ENCODE measurements around the gene ABCF2.

The ABCF2 gene

DNA sequence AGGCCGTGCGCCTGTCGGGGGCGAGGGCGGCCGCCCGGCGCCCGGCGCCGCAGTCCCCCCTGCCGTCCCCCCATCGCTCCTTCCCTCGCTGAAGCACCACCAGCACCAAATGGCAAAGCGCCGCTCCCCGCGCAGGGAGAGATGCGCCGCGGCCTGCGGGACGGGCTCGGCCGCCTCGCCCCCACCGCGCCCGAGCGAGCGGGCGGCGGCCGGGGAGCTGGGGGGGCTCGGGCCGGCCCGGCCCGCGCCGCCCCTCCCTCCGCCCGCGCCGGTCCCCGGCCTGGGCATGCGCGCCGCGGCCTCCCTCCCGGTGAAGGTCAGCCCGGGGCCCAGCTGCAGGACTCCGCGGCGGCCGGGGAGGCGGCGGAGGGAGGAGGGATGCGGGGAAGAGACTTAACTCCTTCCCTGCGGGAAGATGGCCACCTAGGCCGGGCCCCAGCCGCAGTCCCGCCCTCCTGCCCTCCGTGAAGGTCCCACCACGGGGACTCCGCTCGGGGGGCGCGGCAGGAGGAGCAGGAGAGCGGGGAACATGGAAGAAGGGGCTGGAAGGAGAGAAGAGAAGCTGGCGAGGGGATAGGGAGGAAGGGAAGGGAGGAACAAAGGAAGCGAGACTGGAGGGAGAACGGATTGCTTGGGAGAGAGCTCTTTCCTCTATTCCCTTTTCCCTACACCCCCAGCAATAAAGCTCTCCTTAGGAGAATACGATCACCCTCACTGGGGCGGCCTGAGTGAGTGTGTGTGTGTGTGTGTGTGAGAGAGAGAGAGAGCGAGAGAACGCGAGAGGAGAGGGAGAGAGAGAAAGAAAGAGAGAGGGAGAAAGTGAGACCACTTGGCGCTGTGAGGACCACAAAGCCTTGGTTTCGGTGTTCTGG, 24.9 kb upstream of the ABCF2 start:
- no peak for DNase-seq

DNA sequence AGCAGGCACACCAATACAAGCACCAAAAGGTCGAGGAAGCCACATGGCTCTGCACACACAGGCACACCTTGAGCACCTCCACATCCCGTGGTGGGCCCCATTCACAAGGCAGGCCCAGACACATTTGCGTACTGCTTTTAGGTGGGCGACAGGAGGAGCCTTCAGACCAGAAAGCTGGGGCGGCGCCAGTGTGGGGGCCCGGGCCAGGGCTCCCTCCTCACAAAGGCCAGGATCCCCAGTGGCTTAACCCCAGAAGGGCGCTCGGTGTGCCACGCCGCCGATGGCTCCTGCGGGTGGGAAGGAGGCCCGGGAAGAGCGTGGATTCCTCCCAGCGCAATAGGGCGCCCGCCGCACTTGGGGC, 24.3 kb upstream of the ABCF2 start:
- no peak for DNase-seq

DNA sequence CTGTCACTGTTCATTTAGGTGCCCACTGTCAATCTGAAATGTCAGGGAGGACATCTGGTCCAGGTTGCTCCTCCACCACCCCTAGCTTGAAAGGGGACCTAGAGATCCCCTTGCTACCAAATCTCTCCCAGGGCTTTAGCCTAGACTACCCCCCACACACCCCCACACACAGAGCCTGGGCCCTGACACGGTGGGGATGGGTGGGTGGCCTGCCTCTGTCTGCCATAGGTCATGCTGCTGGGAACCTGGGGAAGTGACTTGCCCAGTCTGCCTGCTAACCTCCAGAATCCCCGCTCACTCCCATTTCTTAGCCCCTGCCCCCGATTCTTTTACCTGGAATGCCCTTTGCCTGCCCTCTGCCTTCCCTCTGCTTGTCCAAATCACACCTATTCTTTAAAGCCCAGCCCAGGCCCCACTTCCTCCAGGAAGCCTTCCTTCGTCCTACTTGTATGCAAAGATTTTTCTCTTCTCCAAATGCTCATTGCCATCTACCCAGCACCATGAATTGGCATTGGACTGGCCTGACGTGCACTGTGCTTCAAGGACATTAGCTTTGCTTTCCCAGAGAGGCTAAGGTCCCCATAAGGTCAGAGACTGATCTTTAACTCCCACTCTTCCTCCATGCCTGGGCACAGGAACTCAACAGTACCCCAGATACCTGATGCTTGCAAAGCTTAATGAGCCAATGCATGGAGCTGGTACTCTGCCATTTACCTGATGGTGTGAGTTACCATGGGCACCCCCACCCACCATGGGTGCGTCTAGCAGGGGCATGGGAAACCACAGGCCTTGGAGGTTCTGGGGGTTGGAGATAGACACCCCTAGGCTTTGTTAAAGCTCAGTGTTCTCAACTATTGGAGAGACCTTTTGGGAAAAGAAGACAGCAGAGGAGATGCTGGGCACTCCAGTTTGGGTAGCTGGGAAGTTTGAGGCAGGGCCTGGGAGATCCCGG, 23.5 kb upstream of the ABCF2 start:
- no peak for DNase-seq

DNA sequence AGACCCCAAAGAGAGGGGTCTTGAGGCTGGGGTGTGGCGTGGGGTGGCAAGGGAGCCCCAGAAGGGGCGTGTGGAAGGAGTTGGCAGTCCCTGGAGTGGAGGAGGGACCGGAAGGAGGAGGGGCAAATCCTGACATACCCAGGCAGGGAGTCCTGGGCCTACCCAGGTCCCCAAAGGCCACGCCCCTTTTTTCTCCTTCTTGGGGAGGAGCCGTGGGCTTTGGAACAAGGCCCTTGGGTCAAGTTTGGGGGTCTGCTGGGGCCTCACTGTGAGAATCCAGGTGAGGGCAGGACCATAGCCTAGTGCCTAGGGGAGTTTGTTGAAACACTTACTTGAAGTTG, 22.7 kb upstream of the ABCF2 start:
- DNase-seq, result no peak

DNA sequence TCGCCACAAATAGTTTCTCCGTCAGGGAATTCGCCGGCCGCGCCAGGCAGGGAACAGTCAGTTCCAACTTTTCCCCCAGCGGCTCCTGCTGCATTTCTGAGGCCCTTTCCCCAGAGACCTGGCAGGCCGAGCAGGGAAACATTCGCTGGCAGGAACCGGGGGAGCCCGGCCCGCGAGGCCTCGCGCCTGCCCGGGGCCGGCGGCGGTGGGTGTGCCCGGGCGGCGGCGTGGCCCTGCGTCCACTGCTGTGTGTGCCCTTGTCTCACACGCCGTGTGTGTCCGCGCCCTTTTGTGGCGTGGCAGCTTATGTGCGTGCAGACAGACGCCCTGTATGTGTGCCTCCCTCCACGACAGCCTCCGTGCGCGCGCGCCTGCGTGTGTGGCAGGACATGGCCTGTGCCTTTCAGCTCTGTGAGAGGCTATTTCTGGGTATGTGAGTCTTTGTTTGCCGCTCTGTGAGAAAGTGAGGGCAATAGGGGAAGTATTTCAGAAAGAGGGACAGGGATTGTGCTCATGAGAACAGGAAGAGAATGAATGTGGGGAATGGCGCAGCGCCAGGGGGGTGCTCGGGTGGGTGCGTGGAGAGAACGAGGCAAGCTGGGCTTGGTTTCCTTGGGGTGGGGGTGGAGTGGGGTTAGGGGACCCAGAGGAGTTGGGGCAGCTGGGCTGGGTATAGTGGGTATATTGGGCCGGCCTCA, 22.2 kb upstream of the ABCF2 start:
- peak; percentile 65 for DNase-seq

DNA sequence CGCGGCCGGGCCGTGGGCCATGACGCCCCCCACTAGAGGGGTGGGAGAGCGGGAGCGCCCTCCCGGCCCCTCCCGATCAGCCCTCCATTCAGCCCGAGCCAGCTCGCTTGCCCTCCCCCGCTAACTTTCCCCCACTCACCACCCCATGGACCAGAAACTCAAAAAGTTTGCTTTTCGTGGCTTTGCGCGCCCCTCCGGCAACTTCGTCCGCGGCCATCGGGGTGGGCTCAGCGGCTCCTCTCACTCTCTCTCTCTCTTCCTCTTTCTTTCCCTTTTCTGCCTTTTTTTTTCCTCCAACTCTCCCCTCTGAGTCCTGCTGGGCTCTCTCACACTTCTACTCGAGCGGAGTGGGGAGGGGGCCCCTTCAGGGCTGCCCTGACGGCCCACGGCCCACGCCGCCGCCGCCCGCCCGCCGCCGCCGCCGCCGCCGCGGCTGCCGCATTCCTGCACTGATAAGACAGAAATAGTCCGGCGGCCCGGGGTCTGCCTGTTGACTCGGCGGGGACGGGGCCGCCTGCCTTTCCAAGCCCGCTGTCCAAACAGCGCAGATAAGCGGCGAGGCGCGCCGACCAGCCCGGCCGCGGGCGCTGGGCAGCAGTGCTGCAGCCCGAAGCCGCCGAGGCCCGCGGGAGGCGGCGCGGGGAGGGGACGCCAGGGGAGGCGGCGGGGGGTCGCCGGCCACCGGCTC, 21.5 kb upstream of the ABCF2 start, which contains the start of gene SMARCD3:
Gene SMARCD3 (minus strand): TSS at position 349 of the 688 bp plus-strand sequence. CDS start 132 bp downstream, at position 217.
- peak; percentile 69 for DNase-seq

DNA sequence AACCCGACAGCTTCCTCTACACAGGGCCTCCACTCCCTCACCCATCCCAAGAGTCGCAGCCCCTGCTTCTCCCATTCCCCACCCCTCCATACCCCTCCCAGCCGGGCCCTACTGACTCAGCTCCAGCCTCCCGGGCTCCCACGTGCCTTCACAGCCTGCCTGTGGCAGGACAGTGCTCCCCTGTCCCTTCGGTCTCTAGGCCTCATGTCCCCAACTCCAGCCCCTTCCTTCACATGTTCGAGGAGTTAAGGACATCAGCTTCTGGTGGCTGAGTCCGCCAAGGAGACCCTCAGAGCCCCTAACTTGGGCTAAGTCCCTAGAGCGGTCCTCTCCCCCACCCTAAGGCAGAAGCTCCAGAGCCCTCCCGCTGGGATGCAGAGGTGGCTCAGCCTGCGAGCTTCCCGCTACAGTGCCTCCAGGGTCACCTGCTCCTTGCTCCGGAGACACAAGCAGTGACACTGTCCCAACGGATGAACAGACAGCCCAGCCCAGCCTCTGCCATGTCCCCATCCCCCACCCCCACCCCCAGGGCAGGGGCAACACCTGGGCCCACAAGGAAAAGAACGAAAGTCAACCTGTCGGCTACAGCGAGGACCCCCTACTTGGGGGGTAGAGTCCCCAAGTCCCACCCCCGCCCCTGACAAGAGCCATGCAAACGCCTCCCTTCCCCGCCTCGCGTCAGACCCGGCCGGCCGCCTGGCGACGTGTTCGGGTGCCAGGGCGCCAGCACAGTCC, 20.8 kb upstream of the ABCF2 start:
- no peak for DNase-seq

DNA sequence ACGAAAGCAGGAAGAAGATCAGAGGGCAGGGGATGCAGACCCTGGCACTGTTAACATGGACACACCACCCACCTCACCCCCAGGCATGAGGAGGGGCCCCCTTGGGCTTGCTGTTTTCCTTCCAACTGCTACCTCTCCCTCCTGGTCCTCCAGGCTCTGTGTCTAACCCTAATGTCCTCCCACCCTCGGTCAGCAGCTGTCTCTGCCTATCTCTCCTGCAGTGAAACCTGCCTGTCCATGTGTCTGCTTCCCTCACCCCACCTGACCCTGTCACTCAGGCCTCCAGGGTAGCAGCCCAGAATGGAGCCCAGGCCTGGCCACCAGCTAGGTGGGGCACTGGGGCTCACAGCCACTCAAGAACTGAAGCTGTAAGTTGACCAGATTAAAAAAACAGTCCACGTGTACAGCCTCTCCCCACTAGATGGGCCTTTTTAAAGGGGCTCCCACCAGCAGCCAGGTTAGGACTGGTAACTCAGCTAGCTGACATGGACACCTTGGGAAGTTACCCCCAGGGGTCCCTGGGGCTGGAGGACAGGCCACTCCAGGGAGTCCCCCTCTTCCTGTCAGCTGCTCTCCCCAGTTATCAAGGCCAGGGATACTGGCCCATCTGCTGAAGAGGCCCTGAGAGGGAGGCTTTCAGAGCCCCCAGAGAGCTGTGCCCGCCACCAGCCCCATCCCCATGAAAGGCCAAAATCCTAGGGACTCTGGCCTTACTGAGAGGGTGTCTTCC, 20.0 kb upstream of the ABCF2 start:
- no peak for DNase-seq

DNA sequence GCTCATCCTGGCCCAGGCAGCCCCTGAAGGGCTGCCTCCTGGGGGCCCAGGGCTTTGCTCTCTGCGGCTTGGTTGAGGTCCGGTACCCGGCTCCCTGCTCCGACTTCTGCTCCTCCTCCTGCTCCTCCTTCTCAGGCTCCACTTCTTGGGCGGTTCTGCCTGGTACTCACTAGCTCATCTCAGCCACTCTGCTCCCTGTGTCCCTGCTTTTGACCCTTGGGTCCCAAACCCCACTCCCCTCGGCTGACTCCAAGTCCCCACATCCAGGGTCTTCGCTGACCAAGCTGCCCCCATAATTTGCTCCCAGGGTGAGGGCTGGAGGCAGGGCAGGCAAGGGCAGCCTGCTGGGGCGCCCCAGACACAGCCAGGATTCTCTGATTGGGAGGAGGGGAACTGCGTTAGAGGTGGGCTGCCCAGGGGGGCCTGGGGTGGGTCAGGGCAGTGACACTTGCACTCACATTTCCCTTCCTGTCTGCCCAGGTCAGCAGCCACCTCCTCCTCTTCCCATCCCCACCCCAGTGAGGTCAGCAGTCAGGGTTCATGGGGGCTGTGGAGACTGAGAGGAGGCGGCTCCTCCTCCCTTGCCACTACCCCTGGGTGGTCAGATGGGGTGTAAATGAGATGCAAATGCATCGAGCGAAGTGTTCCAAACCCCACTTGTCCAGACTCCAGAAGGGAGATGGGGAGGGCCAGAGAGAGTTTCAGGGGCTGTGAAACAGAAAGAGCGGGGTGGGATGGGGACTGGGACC, 19.3 kb upstream of the ABCF2 start:
- DNase-seq, result no peak

DNA sequence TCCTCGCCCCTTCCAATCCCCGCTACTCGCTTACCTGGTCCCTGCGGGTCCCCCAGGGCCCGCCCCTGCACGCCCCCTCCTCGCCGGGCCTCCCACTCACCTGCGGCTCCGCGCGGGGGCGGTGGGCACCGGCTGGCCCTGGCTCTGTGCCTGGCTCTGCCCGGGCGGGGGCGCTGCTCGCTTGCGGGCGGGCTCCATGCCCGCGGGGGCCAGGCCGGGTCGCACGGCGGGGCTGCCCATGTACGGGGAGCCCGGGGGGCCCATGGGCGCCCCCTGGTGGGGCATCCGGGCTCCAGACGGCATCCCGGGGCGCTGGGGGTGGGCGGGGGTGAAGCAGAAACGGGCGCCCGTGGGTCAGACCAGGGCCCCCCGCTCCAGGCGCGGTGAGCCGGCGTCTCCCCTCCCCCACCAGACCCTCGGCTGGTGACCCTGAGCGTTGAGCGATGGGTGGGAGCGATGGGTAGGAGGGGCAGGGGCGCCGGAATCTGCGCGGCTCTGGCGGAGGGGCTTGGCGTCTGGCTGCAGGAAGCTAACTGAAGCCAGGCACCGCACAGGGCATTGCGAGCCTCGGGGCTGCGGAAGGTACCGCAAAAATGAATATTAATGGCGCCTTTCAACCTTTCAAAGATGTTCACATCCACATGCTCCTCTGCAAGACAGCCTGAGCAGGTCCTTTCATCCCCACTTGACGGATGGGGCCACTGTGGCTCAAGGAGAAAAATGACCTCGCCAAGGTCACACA, 18.5 kb upstream of the ABCF2 start:
- DNase-seq, result peak; percentile 16

DNA sequence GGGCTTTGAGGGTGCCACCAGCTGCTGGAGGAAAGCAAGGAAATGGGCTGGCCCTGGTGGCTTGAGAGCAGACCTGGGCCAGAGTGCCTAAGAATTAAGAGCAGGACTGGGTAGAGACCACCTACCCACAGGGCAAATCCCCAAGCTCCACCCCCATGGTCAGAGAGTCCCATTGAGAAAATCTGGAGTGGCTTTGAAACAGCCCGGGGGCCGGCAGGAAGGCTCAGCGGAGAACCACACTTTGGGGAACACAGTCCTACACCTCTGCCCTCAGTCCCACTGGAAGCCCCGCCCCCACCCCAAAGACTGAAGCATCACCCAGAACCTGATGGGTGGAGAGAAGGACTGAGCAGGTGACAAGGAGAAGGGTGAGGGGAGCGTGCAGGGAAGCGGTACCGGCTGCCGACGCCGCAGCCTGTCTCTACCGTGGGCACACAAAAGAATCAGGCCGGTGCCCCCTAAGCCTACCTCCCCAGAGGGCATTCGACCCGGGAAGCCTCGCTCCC, 17.9 kb upstream of the ABCF2 start:
- DNase-seq, result no peak

DNA sequence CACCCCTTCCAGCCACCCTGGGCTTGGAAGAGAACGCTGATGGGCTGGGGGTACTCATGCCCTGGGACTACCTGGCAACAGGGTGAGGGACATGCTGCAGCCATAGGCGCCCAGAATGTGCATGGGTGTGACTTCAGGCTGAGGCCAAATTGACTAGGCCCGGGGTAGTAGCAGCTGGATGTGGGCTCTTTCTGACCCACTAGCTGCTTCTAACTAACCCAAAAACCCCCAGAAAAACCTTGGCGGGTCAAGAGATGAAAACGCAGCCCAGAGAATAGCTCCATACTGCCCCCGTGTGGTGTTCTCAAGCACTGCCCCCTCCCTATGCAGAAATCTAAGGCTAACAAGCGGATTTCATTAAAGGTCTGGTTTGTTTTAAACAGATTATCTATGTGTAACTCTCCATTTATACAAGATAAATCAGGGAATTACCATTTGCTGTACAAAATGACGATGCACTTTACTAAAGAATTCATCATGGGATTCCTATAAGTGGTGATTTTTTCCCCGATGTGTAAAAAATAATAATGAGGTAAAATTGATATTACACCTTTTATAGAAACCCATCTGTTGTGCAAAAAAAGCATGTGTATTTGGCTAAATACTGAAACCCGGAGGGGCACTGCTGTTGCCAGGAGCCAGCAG, 17.3 kb upstream of the ABCF2 start:
- peak; percentile 75 for DNase-seq

DNA sequence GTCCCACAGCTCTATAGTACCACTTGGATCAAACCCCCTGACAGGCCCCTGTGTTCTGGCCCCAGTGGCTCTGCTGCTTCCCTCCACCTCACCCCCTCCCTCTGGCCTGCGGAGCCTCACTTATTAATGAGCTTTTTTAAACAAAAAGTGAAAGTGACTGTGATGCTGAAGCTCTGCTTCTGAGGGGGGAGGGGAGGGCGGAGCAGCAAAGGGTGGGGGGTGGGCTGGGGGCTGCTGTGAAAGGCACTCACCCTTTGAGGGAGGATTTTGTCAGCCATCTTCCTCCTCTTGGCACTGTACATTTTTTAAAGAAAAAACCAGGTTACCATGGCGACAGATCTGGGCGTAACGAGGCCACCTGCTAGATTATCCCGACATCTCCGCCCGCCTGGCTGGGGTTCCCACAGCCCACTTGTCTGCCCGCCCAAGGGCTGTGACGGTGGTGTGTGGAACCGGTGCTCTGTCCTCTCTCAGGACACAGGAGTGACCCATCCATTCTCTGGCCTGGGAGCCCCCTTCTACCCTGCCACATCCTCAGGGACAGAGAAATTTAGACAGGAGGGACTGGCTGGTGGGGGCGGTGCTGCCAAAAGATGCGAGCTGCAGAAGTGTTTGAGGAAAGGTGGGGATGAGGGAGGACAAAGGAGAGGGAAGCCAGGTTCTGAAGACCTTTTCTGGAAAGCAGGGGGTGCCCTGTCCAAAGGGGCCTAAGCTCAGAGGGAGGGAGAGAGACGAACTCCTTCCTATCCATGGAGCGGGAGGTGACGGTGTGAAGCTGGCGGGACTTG, 16.6 kb upstream of the ABCF2 start:
- DNase-seq, result peak; percentile 52

DNA sequence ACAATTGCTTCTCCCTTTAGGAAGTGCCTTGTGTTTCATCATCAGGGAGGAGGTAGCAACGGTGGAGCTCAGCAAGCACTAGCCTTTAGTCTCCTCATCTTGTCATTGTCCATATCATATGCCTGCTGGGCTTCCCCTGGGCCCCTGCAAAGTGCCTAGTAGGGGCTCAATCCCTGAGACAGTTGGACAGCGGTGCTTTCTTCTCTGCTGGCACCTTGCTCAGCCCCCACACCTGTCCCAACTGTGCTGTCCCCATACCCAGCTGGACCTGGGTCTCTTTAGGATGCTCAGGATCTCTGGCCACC, 16.0 kb upstream of the ABCF2 start:
- no peak for DNase-seq

DNA sequence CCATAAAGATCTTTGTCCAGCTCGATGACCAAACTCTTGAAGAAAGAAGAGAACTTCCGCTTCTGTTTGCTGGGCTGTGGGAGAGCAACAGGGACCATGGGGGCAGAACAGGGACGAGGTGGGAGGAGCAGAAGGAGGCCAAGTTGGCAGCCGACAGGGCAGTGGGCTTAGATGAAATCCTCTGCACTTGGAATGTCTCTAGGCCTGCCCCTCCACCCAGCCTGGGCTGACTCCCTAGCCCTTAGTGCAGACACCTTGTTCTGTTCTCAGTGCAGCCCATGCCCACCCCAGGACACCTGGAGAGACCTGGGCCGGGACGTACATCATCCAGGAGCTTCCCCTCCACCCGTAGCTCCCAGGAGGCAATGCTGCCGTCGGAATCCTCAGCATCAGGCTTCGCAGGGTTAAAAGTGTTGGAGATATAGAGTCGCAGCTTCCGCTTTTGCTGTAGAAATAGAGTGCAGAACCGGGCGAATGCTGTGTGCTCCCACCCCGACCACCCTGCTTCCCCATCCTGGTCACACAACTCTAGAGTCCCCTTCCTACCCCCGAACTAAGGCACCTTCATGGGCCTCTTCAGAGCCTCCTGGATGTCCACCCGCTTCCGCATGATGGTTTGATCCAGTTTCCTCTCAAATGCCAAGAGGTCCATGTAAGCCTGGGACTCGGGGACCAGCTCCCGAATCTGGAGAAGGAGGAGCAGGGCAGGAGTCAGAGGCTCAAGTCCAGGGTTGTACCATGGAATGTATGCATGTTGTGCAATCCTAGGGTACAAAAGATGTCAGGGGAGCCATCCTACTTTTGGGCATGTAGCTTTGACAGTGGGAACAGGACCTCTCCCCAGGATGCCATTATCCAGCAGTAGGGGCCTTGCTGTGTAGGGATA, 15.4 kb upstream of the ABCF2 start:
- no peak for DNase-seq

DNA sequence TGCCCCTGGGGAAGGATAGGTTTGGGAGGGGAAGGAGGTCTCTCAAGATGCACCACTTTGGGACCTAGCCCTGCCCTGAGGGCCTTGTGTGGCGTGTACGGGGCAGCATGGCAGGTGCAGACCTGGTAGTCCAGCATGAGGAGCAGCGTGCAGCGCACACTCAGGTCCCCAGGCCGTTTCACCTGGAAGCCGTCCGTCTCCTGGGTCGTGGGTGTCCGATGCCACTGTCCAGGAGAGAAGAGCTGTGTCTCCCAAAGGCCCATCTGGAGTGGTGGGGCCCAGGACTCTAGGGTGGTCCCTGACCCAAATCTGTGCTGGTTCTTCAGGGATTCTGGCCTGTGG, 14.7 kb upstream of the ABCF2 start:
- DNase-seq, result no peak
